ENCODE data around the gene OSMR. TPM values are rescaled to one million over a fixed set of nuclear protein-coding genes. Genes with fewer than 3 reads are reported as not detected.
A peak's percentile ranks its signal among the peaks of the same experiment; 100 is the strongest.

The OSMR gene
- total RNA-seq, 1 donor from 2014 or later, result 11.7 TPM

GRCh38 chr5:38831909-38832308 lies 13.9 kb upstream of the OSMR start:
- Histone ChIP-seq H3K27me3 (ENCODE audit: low read depth) (no peaks in the 10 kb centered on the region), H3K4me3 (no peak overlapping the region), H3K4me1 (peaks cover 34% of the 10 kb centered on the region), H3K9me3 (replicated peaks) (no peaks in the 10 kb centered on the region), H3K27ac (replicated peaks) (no peak overlapping the region), H3K36me3 (peaks cover 10% of the 10 kb centered on the region)
- no peak for DNase-seq
- intact Hi-C loops (cut with micrococcal nuclease), result no loop called here
- TF ChIP-seq CTCF (IDR thresholded peaks at IDR 0.05; ENCODE audit: borderline replicate concordance), result peak; percentile 56

GRCh38 chr5:38832810-38833209 lies 13.0 kb upstream of the OSMR start:
- no peaks in the 10 kb centered on the region for H3K9me3 ChIP-seq (replicated peaks)
- H3K4me3 ChIP-seq, result no peak overlapping the region
- intact Hi-C loops (cut with micrococcal nuclease), result no loop called here
- H3K36me3 ChIP-seq, result peaks cover under 1% of the 10 kb centered on the region
- no peak for TF ChIP-seq CTCF (IDR thresholded peaks at IDR 0.05; ENCODE audit: borderline replicate concordance)
- DNase-seq, result no peak
- peaks cover 43% of the 10 kb centered on the region for H3K4me1 ChIP-seq
- H3K27ac ChIP-seq (replicated peaks), result no peak overlapping the region
- H3K27me3 ChIP-seq (ENCODE audit: low read depth), result no peaks in the 10 kb centered on the region

DNA sequence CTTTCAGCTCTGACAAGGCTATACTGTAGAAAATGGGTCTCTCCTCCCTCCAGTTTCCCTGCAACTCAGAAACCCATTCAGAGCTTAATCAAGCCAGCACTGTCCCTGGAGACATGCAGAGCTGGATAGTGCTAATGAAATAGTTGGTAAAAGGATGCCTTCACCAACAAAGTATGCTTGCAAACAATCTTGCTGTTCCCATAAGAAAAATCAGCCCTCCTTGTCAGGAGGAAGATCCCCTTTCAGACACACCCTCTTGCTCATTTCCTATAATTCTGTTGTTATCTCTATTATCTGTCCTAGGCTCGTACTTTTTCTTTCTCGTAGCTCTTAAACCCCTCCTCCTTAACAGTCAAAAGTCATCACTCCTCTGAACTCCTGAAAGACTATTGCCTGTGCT lies 9.9 kb upstream of the OSMR start:
- intact Hi-C loops (cut with micrococcal nuclease), result no loop called here
- Histone ChIP-seq H3K9me3 (replicated peaks) (no peaks in the 10 kb centered on the region), H3K27ac (replicated peaks) (peak overlapping the region; percentile 59), H3K27me3 (ENCODE audit: low read depth) (no peaks in the 10 kb centered on the region), H3K4me3 (no peak overlapping the region), H3K4me1 (peaks cover 47% of the 10 kb centered on the region), H3K36me3 (no peaks in the 10 kb centered on the region)
- DNase-seq, result no peak
- TF ChIP-seq CTCF (IDR thresholded peaks at IDR 0.05; ENCODE audit: borderline replicate concordance), result no peak

DNA sequence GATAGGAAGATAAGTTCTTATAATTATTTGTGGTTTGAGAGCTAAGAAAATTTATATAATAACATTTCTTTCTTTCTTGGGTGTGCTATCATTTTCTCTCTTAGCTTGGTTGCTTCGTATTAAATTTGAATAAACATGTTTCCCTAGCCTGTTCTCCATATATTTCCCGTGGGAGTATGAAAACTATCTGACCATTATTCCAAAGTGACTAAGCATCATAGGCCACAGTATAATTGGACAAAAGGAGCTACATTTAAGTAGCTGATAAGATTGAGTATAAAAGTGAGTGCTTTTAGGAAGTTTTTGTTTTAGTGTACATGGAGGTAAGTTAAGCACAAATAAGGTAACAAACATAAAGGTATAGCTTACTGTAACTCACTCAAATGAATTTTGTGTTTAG lies 8.4 kb upstream of the OSMR start:
- no peak overlapping the region for H3K4me3 ChIP-seq
- no peaks in the 10 kb centered on the region for H3K27me3 ChIP-seq (ENCODE audit: low read depth)
- no peaks in the 10 kb centered on the region for H3K36me3 ChIP-seq
- peaks cover 39% of the 10 kb centered on the region for H3K4me1 ChIP-seq
- intact Hi-C loops (cut with micrococcal nuclease), result no loop called here
- peak overlapping the region; percentile 52 for H3K27ac ChIP-seq (replicated peaks)
- no peak for TF ChIP-seq CTCF (IDR thresholded peaks at IDR 0.05; ENCODE audit: borderline replicate concordance)
- no peak for DNase-seq
- no peaks in the 10 kb centered on the region for H3K9me3 ChIP-seq (replicated peaks)

- H3K36me3 ChIP-seq, result no peaks in the 10 kb centered on the region
- no peak for TF ChIP-seq CTCF (IDR thresholded peaks at IDR 0.05; ENCODE audit: borderline replicate concordance)
- peaks cover 39% of the 10 kb centered on the region for H3K4me1 ChIP-seq
- no peaks in the 10 kb centered on the region for H3K9me3 ChIP-seq (replicated peaks)
- peak overlapping the region; percentile 52 for H3K27ac ChIP-seq (replicated peaks)
- intact Hi-C loops (cut with micrococcal nuclease), result no loop called here
- H3K4me3 ChIP-seq, result no peak overlapping the region
- no peak for DNase-seq
- H3K27me3 ChIP-seq (ENCODE audit: low read depth), result no peaks in the 10 kb centered on the region
Measured at GRCh38 chr5:38837932-38838331, 7.9 kb upstream of the OSMR start.

DNA sequence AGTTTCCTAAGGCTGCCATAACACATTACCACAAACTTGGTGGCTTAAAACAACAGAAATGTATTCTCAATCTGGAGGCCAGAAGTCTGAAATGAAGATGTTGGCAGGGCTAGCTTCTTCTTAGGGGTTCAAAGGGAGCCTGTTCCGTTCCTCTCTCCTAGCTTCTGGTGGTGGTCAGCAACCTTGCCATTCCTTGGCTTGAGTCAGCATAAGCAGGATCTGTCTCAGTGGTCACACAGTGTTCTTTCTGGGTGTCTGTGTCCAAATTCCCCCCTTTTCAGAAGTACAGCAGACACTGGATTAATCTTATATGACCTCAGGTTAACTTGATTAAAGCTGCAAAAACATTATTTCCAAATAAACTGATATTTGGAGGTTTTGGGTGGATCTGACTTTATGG lies 2.1 kb upstream of the OSMR start:
- TF ChIP-seq CTCF (IDR thresholded peaks at IDR 0.05; ENCODE audit: borderline replicate concordance), result no peak
- Histone ChIP-seq H3K4me1 (peaks cover 47% of the 10 kb centered on the region), H3K9me3 (replicated peaks) (no peaks in the 10 kb centered on the region), H3K4me3 (peak overlapping the region; percentile 71), H3K27ac (replicated peaks) (peak overlapping the region; percentile 92), H3K27me3 (ENCODE audit: low read depth) (peaks cover 36% of the 10 kb centered on the region), H3K36me3 (no peaks in the 10 kb centered on the region)
- intact Hi-C loops (cut with micrococcal nuclease), result no loop called here
- no peak for DNase-seq

Measured in left ventricle myocardium inferior (tissue), 1 donor.